ENCODE data around the gene RPS4Y1. TPM values are rescaled to one million over a fixed set of nuclear protein-coding genes. Genes with fewer than 3 reads are reported as not detected.

Gene RPS4Y1
- total RNA-seq, 6 donors from 2014 or later: 0.72 to 241 (median 94.1) TPM

DNA sequence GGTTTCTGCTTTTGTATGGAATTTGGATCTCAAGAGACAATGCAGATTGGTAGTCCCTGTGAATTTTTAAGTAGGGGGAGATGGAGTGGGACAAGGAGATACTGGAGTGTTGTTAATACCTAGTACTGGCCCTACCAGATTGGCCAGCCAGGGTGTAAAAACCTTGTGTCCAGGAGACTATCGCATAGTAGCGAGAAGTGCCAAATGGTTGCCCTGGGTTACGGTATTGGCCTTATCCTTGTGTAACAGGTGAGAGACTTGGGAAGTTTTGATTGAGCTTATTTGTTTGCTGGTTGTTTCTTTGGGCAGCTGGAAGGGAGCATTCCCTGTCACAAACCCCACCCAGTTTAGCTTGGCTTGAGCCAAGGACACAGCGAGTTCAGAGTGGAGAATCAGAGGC is 5.4 kb downstream of the RPS4Y1 start:
- H3K4me1 ChIP-seq: peaks cover 0 to 8% (median 0%) of the 10 kb centered on the region in 4 donors
- ATAC-seq (ENCODE audit: low FRiP score in 2 of 2) (no peak), DNase-seq (no peak)
- 100% methylated on average over 1 of the region's 4 CpGs; no CpG with 5 or more reads in 1 of the 2 donors for WGBS, 2 donors
- H3K27ac ChIP-seq: no peak overlapping the region
- no peaks in the 10 kb centered on the region for H3K36me3 ChIP-seq
- H3K27me3 ChIP-seq: no peaks in the 10 kb centered on the region
- no peak overlapping the region for H3K4me3 ChIP-seq
- no peaks in the 10 kb centered on the region for H3K9me3 ChIP-seq
- TF ChIP-seq POLR2AphosphoS5 (IDR thresholded peaks at IDR 0.05) (no peak), POLR2A (IDR thresholded peaks at IDR 0.05) (no peak), EP300 (IDR thresholded peaks at IDR 0.05) (no peak)
- TF ChIP-seq, protein P1, sequence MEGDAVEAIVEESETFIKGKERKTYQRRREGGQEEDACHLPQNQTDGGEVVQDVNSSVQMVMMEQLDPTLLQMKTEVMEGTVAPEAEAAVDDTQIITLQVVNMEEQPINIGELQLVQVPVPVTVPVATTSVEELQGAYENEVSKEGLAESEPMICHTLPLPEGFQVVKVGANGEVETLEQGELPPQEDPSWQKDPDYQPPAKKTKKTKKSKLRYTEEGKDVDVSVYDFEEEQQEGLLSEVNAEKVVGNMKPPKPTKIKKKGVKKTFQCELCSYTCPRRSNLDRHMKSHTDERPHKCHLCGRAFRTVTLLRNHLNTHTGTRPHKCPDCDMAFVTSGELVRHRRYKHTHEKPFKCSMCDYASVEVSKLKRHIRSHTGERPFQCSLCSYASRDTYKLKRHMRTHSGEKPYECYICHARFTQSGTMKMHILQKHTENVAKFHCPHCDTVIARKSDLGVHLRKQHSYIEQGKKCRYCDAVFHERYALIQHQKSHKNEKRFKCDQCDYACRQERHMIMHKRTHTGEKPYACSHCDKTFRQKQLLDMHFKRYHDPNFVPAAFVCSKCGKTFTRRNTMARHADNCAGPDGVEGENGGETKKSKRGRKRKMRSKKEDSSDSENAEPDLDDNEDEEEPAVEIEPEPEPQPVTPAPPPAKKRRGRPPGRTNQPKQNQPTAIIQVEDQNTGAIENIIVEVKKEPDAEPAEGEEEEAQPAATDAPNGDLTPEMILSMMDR (IDR thresholded peaks at IDR 0.05): no peak

DNA sequence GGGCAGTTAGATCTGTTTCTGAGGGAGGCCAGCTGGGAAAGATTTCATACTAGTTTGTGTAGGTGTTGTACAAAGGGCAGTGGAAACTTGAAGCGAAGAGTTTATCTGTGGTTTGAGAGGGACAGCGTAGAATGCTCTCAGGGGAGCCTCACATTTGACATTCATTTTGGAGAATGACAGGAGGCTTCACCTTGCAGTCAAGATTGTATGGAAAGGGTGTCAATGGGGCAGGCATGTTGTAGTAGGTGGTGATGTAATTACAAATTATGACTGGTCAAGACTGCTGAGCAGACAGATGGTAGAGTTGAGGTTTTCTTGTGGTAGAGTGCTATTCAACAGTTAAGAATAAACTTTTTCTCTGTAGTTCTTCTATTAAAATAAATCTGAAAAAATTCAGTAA is 7.0 kb downstream of the RPS4Y1 start:
- ATAC-seq (ENCODE audit: low FRiP score in 2 of 2) (no peak), DNase-seq (no peak)
- no peak for TF ChIP-seq POLR2A (IDR thresholded peaks at IDR 0.05)
- no peak for TF ChIP-seq EP300 (IDR thresholded peaks at IDR 0.05)
- TF ChIP-seq POLR2AphosphoS5 (IDR thresholded peaks at IDR 0.05): no peak
- TF ChIP-seq, protein P1 (IDR thresholded peaks at IDR 0.05): no peak
- H3K27ac ChIP-seq: no peak overlapping the region
- H3K4me3 ChIP-seq: no peak overlapping the region
- no peaks in the 10 kb centered on the region for H3K9me3 ChIP-seq
- no peaks in the 10 kb centered on the region for H3K27me3 ChIP-seq
- peaks cover 0 to 4% (median 0%) of the 10 kb centered on the region in 4 donors for H3K4me1 ChIP-seq
- 95% methylated on average over 2 of the region's 2 CpGs; no CpG with 5 or more reads in 1 of the 2 donors for WGBS, 2 donors
- no peaks in the 10 kb centered on the region for H3K36me3 ChIP-seq

DNA sequence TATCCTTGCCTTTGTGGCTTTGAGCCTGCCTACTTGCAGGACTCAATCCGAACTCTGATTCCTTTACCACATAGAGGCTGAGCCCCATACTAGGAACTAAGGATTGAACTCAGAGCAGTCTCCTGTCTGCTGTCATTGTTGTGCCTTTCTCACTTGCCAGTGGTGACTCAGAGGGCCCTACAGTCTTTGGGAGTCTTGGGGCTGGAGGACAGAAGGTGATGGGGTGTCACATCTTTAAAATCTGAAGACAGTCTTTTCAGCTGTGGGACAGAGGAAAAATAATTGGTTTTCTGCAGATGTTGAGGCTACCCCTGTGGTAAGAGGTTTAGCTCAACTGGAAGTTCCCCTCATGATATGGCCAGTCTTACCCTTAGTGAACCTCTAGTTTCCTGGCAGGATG is 8.0 kb downstream of the RPS4Y1 start:
- Histone ChIP-seq H3K9me3 (no peaks in the 10 kb centered on the region), H3K4me3 (no peak overlapping the region), H3K4me1 (peaks cover 0 to 4% (median 0%) of the 10 kb centered on the region in 4 donors), H3K36me3 (no peaks in the 10 kb centered on the region), H3K27me3 (no peaks in the 10 kb centered on the region), H3K27ac (no peak overlapping the region)
- no peak for ATAC-seq (ENCODE audit: low FRiP score in 2 of 2)
- DNase-seq: no peak
- TF ChIP-seq EP300 (IDR thresholded peaks at IDR 0.05) (no peak), POLR2A (IDR thresholded peaks at IDR 0.05) (no peak), POLR2AphosphoS5 (IDR thresholded peaks at IDR 0.05) (no peak)
- TF ChIP-seq, protein P1 (IDR thresholded peaks at IDR 0.05): no peak
- 100% methylated on average over 1 of the region's 1 CpG; no CpG with 5 or more reads in 1 of the 2 donors for WGBS, 2 donors

DNA sequence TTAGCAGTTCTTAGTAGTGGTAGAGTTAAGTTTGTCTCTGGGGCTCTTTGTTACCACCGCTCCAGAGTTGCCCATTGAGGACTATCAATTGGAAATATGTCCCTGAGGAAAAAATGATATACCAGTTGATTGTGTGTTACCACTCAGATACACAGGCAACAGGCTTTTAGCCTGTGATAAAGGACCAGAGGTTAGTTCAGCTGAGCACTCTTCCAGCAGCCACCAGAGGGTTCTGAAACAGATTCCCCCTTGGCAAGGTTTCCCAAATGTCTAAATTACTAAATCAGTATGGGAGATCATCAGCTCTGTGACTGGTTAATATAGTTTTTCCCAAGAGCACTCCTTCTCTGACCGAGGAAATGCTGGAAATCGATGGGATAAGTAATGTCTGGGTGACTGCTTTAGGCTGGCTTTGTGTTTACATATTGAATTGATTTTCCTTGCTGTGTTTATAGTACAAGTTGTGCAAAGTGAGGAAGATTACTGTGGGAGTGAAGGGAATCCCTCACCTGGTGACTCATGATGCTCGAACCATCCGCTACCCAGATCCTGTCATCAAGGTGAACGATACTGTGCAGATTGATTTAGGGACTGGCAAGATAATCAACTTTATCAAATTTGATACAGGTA is 12.9 kb downstream of the RPS4Y1 start:
- no peak for DNase-seq
- Histone ChIP-seq H3K27ac (no peak overlapping the region), H3K27me3 (no peaks in the 10 kb centered on the region), H3K9me3 (no peaks in the 10 kb centered on the region), H3K4me3 (no peak overlapping the region), H3K36me3 (no peaks in the 10 kb centered on the region), H3K4me1 (peaks cover 0 to 4% (median 0%) of the 10 kb centered on the region in 4 donors)
- TF ChIP-seq EP300 (IDR thresholded peaks at IDR 0.05) (no peak), POLR2A (IDR thresholded peaks at IDR 0.05) (no peak), POLR2AphosphoS5 (IDR thresholded peaks at IDR 0.05) (no peak)
- TF ChIP-seq, protein P1 (IDR thresholded peaks at IDR 0.05): no peak
- no peak for ATAC-seq (ENCODE audit: low FRiP score in 2 of 2)
- WGBS, 2 donors: 93% methylated on average over 6 of the region's 6 CpGs; no CpG with 5 or more reads in 1 of the 2 donors

DNA sequence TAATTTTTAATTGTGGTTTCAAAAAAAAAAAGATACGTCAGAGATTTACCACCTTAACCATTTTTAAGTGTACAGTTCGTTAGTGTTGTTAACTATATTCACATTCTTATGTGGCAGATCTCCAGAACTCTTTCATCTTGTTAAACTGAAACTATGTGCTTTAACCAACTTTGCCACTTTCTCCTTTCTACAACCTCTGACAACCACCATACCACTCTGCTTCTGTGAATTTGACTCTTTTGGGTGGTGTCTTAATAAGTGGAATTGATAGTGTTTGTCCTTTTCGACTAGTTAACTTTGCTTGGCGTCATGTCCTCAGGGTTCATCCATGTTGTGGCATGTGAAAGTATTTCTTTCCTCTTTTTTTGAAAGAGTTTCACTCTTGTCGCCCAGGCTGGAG is 15.7 kb downstream of the RPS4Y1 start:
- Histone ChIP-seq H3K4me1 (peaks cover 0 to 1% (median 0%) of the 10 kb centered on the region in 4 donors), H3K36me3 (no peaks in the 10 kb centered on the region), H3K4me3 (no peak overlapping the region), H3K27ac (no peak overlapping the region), H3K27me3 (no peaks in the 10 kb centered on the region), H3K9me3 (no peaks in the 10 kb centered on the region)
- no peak for DNase-seq
- 88% methylated on average over 5 of the region's 5 CpGs; no CpG with 5 or more reads in 1 of the 2 donors for WGBS, 2 donors
- no peak for ATAC-seq (ENCODE audit: low FRiP score in 2 of 2)
- TF ChIP-seq, protein P1 (IDR thresholded peaks at IDR 0.05): no peak
- no peak for TF ChIP-seq POLR2AphosphoS5 (IDR thresholded peaks at IDR 0.05)
- no peak for TF ChIP-seq EP300 (IDR thresholded peaks at IDR 0.05)
- TF ChIP-seq POLR2A (IDR thresholded peaks at IDR 0.05): no peak
